Measurements from ENCODE around the gene LYRM4. TPM values are rescaled to one million over a fixed set of nuclear protein-coding genes. Genes with fewer than 3 reads are reported as not detected.

Gene LYRM4
- total RNA-seq, 1 experiment from 2014 or later: 36.1 TPM

- Mint-ChIP-seq H3K27ac (ENCODE audit: low read depth, unreplicated experiment) (peak overlapping the region; percentile 99), H3K4me1 (ENCODE audit: insufficient read depth, unreplicated experiment) (peaks cover 10% of the 10 kb centered on the region), H3K4me3 (ENCODE audit: unreplicated experiment) (peak overlapping the region; percentile 81), H3K36me3 (ENCODE audit: insufficient read depth, unreplicated experiment) (peaks cover 14% of the 10 kb centered on the region), H3K9me3 (ENCODE audit: unreplicated experiment) (no peaks in the 10 kb centered on the region), H3K27me3 (ENCODE audit: insufficient read depth, unreplicated experiment) (no peaks in the 10 kb centered on the region)
- TF ChIP-seq, protein P1, sequence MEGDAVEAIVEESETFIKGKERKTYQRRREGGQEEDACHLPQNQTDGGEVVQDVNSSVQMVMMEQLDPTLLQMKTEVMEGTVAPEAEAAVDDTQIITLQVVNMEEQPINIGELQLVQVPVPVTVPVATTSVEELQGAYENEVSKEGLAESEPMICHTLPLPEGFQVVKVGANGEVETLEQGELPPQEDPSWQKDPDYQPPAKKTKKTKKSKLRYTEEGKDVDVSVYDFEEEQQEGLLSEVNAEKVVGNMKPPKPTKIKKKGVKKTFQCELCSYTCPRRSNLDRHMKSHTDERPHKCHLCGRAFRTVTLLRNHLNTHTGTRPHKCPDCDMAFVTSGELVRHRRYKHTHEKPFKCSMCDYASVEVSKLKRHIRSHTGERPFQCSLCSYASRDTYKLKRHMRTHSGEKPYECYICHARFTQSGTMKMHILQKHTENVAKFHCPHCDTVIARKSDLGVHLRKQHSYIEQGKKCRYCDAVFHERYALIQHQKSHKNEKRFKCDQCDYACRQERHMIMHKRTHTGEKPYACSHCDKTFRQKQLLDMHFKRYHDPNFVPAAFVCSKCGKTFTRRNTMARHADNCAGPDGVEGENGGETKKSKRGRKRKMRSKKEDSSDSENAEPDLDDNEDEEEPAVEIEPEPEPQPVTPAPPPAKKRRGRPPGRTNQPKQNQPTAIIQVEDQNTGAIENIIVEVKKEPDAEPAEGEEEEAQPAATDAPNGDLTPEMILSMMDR (IDR thresholded peaks at IDR 0.05; ENCODE audit: unreplicated experiment): no peak
- intact Hi-C loops (cut with micrococcal nuclease): no loop called here
- CTCF ChIA-PET: interaction anchor here (1.0 to 2.7 kb wide), 2 partner anchors 44 to 116 kb away, joined by 4 to 10 read pairs; no protein-coding TSS in a partner anchor
- BruUV-seq (replicated peaks): TSS peak; percentile 53
- DNase-seq (ENCODE audit: unreplicated experiment): no peak
- POLR2A ChIA-PET: interaction anchor here (0.7 to 4.3 kb wide), 9 partner anchors 10 to 69 kb away, joined by 3 to 50 read pairs (median 4); no protein-coding TSS in a partner anchor
Measured at GRCh38 chr6:5259428-5259827, 1.3 kb downstream of the LYRM4 start.

- Mint-ChIP-seq H3K9me3 (ENCODE audit: unreplicated experiment) (no peaks in the 10 kb centered on the region), H3K27ac (ENCODE audit: low read depth, unreplicated experiment) (peak overlapping the region; percentile 47), H3K4me1 (ENCODE audit: insufficient read depth, unreplicated experiment) (peaks cover 10% of the 10 kb centered on the region), H3K4me3 (ENCODE audit: unreplicated experiment) (no peak overlapping the region), H3K36me3 (ENCODE audit: insufficient read depth, unreplicated experiment) (peaks cover 14% of the 10 kb centered on the region), H3K27me3 (ENCODE audit: insufficient read depth, unreplicated experiment) (no peaks in the 10 kb centered on the region)
- TF ChIP-seq, protein P1 (IDR thresholded peaks at IDR 0.05; ENCODE audit: unreplicated experiment): no peak
- DNase-seq (ENCODE audit: unreplicated experiment): no peak
- intact Hi-C loops (cut with micrococcal nuclease): no loop called here
- BruUV-seq (replicated peaks): no TSS peak
- ChIA-PET POLR2A (interaction anchor here (4.0 kb wide), 1 partner anchor 27 kb away, joined by 21 read pairs; no protein-coding TSS in a partner anchor), CTCF (interaction anchor here (0.5 to 2.7 kb wide), 6 partner anchors 10 to 113 kb away, joined by 3 to 10 read pairs (median 3); no protein-coding TSS in a partner anchor)
Measured at GRCh38 chr6:5257400-5257799, 3.4 kb downstream of the LYRM4 start.

DNA sequence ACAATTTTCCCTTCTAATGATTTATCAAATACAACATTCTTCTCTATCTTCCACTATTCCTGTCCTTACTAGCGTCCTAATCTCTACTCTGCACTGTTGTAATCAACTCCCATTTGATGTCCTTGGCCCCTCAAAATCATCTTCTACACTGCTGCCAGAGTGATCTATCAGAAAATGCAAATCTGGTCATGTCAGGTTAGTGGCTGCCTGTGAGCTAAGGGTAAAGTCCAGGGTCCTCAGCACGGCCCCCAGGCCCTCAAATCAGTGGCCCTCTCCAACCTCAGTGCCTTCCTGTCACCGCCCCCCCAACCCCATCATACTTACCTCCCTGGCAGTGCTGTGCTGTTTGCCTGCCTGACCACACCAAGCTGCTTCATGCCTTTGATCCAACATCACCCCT lies 3.8 kb downstream of the LYRM4 start:
- POLR2A ChIA-PET: no interaction called here
- Mint-ChIP-seq H3K4me1 (ENCODE audit: insufficient read depth, unreplicated experiment) (peaks cover 10% of the 10 kb centered on the region), H3K27ac (ENCODE audit: low read depth, unreplicated experiment) (no peak overlapping the region), H3K27me3 (ENCODE audit: insufficient read depth, unreplicated experiment) (no peaks in the 10 kb centered on the region), H3K36me3 (ENCODE audit: insufficient read depth, unreplicated experiment) (peaks cover 14% of the 10 kb centered on the region), H3K9me3 (ENCODE audit: unreplicated experiment) (no peaks in the 10 kb centered on the region), H3K4me3 (ENCODE audit: unreplicated experiment) (no peak overlapping the region)
- no peak for DNase-seq (ENCODE audit: unreplicated experiment)
- no TSS peak for BruUV-seq (replicated peaks)
- CTCF ChIA-PET: interaction anchor here (0.9 to 2.7 kb wide), 3 partner anchors 46 to 113 kb away, joined by 3 to 10 read pairs (median 4); no protein-coding TSS in a partner anchor
- intact Hi-C loops (cut with micrococcal nuclease): no loop called here
- TF ChIP-seq, protein P1 (IDR thresholded peaks at IDR 0.05; ENCODE audit: unreplicated experiment): no peak

DNA sequence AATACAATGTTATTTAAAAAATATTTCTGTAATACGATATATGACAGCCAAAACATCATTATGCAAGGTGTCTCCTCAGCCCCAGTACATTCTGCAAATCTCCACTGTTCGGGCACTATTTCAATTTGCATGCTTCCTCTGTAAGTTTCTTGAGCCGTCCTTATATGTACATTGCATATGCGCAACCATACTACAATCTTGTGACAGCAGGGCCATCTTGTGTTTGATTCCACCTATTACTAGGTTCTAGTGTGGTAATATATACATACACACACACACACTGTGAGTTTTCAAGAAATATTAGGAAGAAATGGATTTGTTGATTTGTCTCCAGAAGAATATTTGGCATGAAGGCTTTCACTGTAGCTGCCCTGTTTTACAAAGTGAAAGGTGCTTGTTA lies 9.8 kb downstream of the LYRM4 start:
- Mint-ChIP-seq H3K27ac (ENCODE audit: low read depth, unreplicated experiment) (no peak overlapping the region), H3K4me3 (ENCODE audit: unreplicated experiment) (no peak overlapping the region), H3K27me3 (ENCODE audit: insufficient read depth, unreplicated experiment) (no peaks in the 10 kb centered on the region), H3K9me3 (ENCODE audit: unreplicated experiment) (peaks cover 7% of the 10 kb centered on the region), H3K4me1 (ENCODE audit: insufficient read depth, unreplicated experiment) (peaks cover 22% of the 10 kb centered on the region), H3K36me3 (ENCODE audit: insufficient read depth, unreplicated experiment) (no peaks in the 10 kb centered on the region)
- ChIA-PET POLR2A (no interaction called here), CTCF (interaction anchor here (0.6 kb wide), 1 partner anchor 128 kb away, joined by 3 read pairs; no protein-coding TSS in a partner anchor)
- TF ChIP-seq, protein P1 (IDR thresholded peaks at IDR 0.05; ENCODE audit: unreplicated experiment): no peak
- BruUV-seq (replicated peaks): no TSS peak
- no peak for DNase-seq (ENCODE audit: unreplicated experiment)
- intact Hi-C loops (cut with micrococcal nuclease): no loop called here
